ENCODE measurements around the gene POU2AF3.
"Not testable (repeated sequence)": the region's sequence is repeated elsewhere in the genome, so short reads cannot be mapped to it uniquely, and the experiment has no call there.

The POU2AF3 gene

GRCh38 chr11:111299101-111300026, 1.0 kb downstream of the POU2AF3 start:
- peak overlapping the region in 19 of 21 experiments; percentile 12 to 88 (median 75) for H3K27ac ChIP-seq

GRCh38 chr11:111300569-111300968, 2.2 kb downstream of the POU2AF3 start:
- Histone ChIP-seq H3K4me3 (no peak overlapping the region), H3K27ac (no peak overlapping the region)

More at GRCh38 chr11:111299101-111300026, 1.0 kb downstream of the POU2AF3 start:
- H3K4me3 ChIP-seq, result peak overlapping the region; percentile 41 to 45 (median 43)

- H3K27ac ChIP-seq, result no peak overlapping the region
- H3K4me3 ChIP-seq, result no peak overlapping the region
Measured at GRCh38 chr11:111301004-111301841, 2.9 kb downstream of the POU2AF3 start.

- H3K4me3 ChIP-seq, result no peak overlapping the region
- no peak overlapping the region for H3K27ac ChIP-seq
Measured at GRCh38 chr11:111301842-111302118, 3.4 kb downstream of the POU2AF3 start.

- Histone ChIP-seq H3K27ac (no peak overlapping the region), H3K4me3 (no peak overlapping the region)
Measured at GRCh38 chr11:111302298-111302697, 4.0 kb downstream of the POU2AF3 start.

- Histone ChIP-seq H3K4me3 (no peak overlapping the region), H3K27ac (peak overlapping the region in 1 of 21 experiments; percentile 21)
Measured at GRCh38 chr11:111303461-111303860, 5.1 kb downstream of the POU2AF3 start.

GRCh38 chr11:111305162-111305802, 6.9 kb downstream of the POU2AF3 start:
- H3K4me3 ChIP-seq, result no peak overlapping the region
- no peak overlapping the region for H3K27ac ChIP-seq

- no peak overlapping the region for H3K4me3 ChIP-seq
Measured at GRCh38 chr11:111305876-111306275, 7.5 kb downstream of the POU2AF3 start.

GRCh38 chr11:111306321-111306720, 8.0 kb downstream of the POU2AF3 start:
- no peak overlapping the region for H3K4me3 ChIP-seq
- no peak overlapping the region for H3K27ac ChIP-seq

More at GRCh38 chr11:111305876-111306275, 7.5 kb downstream of the POU2AF3 start:
- no peak overlapping the region for H3K27ac ChIP-seq

- Histone ChIP-seq H3K4me3 (no peak overlapping the region), H3K27ac (no peak overlapping the region)
Measured at GRCh38 chr11:111307472-111308108, 9.2 kb downstream of the POU2AF3 start.

GRCh38 chr11:111308140-111308539, 9.8 kb downstream of the POU2AF3 start:
- H3K4me3 ChIP-seq, result no peak overlapping the region
- H3K27ac ChIP-seq, result no peak overlapping the region

- Histone ChIP-seq H3K4me3 (no peak overlapping the region), H3K27ac (no peak overlapping the region)
Measured at GRCh38 chr11:111309215-111309915, 11.0 kb downstream of the POU2AF3 start.

GRCh38 chr11:111310088-111310487, 11.7 kb downstream of the POU2AF3 start:
- Histone ChIP-seq H3K27ac (no peak overlapping the region), H3K4me3 (no peak overlapping the region)

- Histone ChIP-seq H3K27ac (no peak overlapping the region), H3K4me3 (no peak overlapping the region)
Measured at GRCh38 chr11:111310723-111311122, 12.4 kb downstream of the POU2AF3 start.

- no peak overlapping the region for H3K27ac ChIP-seq
- H3K4me3 ChIP-seq, result no peak overlapping the region
Measured at GRCh38 chr11:111312076-111312475, 13.7 kb downstream of the POU2AF3 start.

- Histone ChIP-seq H3K4me3 (no peak overlapping the region), H3K27ac (no peak overlapping the region)
Measured at GRCh38 chr11:111319296-111319695, 20.9 kb downstream of the POU2AF3 start.

GRCh38 chr11:111320199-111320598, 21.9 kb downstream of the POU2AF3 start:
- not testable (repeated sequence) for H3K27ac ChIP-seq, H3K4me3 ChIP-seq

- H3K27ac ChIP-seq, result no peak overlapping the region
- H3K4me3 ChIP-seq, result no peak overlapping the region
Measured at GRCh38 chr11:111320728-111321568, 22.6 kb downstream of the POU2AF3 start.
